ENCODE measurements around the gene ADGRB3.
"Not testable (repeated sequence)": the region's sequence is repeated elsewhere in the genome, so short reads cannot be mapped to it uniquely, and the experiment has no call there.

The ADGRB3 gene

DNA sequence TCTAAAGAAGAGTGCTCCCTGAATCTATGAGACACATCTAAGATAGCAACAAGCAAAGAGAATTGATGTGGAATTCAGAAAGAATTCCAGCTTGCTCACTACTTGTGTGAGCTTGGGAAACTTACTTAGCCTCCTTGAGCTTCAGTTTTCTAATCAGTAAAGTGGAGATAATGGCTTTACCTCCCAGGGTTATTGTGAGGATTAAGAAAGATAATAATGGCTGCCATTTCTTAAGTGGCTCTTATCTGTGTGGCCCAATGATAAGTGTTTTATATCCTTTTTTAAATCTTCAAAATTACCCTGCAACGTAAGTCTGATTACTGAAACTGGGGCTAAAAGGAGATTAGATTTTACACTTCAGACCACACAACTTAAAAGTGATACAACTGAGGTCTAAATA, 743.2 kb downstream of the ADGRB3 start:
- no peak for DNase-seq

DNA sequence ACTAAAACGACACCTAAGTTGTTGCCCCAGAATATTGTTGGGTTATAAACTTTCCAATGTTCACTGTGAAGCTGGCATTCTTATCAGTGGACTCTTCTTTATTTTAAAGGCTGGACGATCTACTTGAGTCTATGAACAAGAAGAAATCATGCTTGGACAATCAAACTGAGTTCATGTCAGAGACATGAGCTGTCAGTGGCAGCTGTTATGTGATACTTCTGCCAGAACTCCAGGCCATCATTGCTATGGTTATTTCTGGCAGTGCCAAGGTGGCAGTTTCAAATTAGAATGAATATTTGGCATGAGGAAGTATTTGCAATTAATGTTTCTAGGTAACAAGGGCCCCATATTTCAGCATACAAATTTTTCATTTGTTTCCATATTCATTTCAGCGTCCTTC, 744.4 kb downstream of the ADGRB3 start:
- DNase-seq: no peak

DNA sequence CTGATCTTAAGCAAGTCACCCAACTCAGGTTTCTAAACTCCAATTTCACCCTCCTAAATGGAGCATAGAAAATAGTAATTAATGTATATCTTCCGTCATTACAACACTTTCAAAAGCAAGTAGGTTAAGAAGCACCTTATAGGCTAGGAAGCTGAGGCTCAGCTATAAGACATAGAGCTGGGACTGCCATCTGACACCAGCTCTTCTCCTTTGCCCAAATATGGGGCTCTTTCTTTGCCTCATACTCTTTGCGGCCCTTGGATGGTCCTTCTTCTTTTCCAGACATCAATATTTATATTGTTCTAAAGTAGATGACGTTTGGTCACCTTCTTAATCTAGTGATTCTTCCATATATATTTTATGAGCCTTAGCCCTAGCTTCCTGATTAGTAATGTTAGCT, 748.5 kb downstream of the ADGRB3 start:
- no peak for DNase-seq

DNA sequence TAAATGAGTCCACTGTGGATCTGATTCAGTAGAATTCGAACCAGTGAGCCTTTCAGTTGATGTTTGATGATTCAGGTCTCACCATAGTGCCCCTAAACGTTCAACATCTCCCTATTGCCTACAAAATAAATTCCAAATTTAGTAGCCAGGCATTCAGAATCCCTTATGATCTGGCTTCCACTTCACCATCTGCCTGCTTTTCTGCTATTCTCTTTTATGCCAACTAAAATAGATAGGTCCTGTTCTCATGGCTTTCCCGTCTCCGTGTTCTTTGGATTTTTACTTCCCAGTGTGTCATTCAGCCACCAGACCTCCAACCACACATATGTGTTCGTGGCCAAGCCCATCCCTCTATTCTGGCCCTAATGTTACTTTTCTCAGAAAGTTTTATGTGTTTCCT, 751.3 kb downstream of the ADGRB3 start:
- DNase-seq: no peak

DNA sequence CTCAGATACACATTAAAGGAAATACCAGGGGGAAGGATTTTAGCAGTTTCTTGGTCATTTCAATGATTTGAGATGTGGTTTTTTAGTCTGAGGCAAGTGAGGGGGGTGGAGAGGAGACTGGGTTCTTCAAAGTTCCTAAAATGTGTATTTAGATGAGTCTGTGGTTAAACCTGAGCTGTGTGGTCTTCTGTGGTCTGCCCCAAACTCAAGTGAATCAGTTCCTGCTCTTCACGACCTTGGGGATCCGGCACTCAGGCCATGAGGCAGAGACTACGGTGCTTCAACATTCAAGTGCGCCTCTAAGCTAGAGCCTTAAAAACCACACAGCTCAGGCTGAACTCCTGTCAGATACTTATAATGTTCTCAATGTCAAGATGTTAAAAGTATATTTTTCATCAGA, 755.0 kb downstream of the ADGRB3 start:
- no peak for DNase-seq

DNA sequence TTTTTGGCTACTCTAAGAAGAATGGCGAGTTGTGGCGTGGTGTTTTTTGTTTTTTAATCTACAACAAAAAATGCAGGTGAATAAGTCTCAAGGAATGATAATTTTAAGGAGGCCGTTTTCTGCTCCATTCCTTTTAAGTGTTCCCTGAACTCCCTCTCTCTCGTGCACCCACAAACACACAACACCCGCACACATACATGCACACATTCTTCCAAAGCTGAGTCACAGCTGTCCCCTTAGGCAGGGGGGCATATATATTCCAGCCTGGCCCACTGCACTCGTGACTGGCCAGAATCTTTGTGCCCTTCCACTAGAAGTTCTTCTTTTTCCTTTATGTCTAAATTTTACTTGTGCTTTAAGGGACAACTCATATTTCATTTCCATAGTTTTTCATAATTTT, 756.0 kb downstream of the ADGRB3 start:
- no peak for DNase-seq

DNA sequence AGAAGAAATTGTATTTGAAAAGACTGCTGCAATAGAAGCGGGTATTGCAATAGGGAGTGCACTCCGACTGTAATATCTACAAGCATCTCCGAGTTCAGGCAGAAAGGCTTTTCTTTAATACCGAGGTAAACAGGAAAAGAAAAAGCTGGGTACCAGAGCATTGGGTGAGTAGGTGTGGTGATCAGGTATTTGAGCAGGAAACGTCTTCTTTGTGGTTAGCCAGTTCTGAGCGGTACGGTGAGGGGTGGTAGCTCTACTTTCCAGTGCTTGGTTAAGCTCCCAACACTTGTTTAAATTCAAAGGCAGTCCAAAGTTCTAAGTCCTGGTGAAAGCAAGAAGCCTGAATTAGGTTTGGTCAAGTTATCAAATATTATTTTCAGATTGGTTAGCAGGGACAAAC, 757.7 kb downstream of the ADGRB3 start:
- DNase-seq: no peak

DNA sequence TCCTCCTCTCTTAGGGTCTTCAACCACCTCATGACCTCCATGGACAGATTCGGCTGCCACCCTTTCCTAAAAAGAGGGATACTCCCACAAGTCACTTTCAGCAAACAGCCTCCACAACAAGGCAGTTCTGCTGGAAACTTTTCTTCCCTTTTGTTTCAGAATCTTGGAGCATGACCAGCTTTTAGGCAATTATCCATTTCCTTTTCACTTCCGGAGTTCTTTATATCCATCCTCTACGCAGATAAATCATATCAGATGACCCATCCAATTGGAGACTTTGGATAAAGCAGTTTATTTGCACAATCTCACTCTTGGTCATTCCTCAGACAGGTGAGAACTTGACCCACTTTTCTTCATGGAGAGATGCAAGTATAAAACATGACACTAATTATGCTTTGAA, 763.2 kb downstream of the ADGRB3 start:
- DNase-seq: no peak

DNA sequence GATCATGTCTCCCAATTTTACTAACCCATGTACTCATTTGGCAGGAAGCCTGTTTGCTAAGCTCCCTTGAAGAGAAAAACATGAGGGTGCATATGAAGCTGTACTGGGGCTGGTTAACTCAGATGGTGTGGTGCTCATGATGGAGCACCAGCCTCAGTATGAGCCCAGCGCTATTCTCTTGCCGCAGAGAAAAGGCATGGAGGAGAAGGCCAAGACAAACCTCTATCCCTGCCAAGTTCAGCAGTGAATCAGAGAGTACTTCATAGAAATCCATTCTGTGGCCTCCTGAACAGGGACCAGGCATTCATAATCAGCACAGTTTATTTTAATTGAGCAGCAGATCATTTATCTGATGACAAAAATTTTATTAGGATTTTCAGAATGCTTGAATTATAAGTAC, 763.6 kb downstream of the ADGRB3 start:
- no peak for DNase-seq

DNA sequence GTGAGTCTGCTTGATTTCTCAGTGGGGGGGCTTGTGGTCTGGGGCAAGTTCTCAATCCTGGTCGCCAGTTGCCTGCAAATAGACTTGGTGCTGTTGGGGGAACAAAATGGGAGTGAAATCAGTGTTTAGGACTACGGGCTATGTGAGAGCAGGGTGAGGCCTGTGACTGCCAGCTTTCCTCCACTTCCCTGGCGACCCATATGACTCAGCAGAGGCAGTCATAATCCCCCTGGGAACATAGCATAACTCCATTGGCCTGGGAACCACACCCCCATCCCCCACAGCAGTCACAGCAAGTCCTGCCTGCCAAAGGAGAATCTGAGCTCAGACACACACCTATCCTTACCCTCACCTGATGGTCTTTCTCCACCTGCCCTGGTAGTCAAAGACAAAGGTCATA, 773.8 kb downstream of the ADGRB3 start:
- DNase-seq: no peak

DNA sequence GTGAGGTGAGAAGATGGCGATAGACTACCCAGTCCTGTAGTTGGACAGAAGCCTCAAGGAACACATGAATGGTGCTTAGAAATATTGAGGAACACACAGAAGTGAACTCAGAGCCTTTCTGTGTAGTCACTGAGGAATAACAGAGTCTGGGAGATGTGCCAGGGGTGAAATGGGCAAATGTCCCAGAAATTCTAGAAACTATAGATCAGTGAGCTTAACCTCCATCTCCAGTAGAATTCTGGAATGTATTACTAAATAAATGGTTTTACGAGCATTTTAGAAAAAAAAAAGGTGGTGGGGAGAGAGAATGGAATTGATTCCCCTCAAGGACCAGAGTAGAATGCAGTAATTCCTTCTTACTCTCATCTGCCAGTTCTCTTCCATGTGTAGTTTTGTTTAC, 781.7 kb downstream of the ADGRB3 start:
- DNase-seq: no peak

DNA sequence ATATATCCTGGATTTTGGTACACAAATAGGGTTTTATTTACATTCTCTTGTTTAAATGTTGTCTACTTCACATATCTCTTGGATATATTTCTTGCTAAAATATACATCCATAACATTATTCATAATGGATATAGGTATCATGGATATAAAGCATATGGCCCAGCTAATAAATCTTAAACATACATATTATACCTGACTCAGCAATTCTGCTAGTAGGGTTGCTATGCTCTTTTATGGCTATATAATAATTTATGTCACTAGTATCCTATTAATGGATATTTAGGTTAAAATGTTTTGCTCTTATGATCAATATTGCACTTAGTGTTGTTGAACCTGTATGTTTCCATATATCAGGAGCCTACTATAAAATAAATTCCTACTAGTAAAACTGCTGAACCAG, 786.2 kb downstream of the ADGRB3 start:
- no peak for DNase-seq

DNA sequence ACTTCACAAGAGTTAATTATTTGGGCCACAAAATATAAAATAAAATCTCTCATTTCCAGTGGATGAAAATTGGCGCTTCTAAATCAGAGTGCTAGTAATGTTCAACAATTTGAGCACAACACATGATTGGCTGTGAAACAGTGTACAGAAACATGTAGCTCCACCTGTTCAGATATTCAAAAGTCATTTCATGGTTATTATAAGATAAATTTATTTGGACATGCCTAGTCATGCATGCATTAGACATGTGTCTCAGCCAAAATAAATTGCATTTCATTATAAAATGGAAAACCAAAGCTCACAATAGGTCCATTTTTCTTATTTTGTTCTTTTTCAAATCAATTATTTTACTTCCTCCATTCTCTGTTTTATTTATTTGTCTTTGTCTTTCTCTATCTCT, 786.9 kb downstream of the ADGRB3 start:
- DNase-seq: no peak

DNA sequence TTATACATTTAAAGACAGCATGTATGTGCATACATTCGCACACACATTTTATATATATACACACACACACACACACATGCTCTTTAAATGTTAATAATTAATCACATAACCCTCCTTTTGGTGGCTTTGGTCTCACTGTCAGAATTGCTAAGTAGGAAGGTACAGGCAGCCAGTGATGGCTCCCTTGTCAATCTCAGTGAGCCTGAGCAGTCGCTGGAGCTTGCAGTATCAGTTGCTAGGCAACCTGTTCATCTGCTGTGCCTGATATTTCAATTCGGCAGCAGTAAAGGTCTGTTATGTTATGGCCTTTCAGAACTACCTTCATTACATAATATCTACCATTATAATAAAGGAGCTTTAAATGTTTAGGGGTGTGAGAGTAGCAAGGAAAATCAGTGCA, 787.4 kb downstream of the ADGRB3 start:
- DNase-seq: no peak

DNA sequence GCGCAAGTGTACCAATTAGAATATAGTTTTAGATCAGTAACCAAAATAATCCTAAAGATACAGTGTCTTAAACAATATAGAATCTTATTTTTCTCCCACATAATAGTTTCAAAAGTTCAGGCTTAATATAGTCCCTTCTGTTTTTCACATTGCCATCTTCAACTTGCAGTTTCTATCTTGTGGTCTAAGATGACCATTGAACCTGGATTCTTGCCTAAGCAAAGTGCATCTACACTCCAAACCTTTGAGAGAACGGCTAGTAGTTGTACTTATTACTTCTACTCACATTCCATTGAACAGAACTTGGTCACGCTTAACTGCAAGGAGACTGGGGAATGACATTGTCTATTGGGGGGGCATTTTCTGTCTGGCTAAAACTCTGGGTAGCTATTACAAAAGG, 788.7 kb downstream of the ADGRB3 start:
- DNase-seq: no peak

DNA sequence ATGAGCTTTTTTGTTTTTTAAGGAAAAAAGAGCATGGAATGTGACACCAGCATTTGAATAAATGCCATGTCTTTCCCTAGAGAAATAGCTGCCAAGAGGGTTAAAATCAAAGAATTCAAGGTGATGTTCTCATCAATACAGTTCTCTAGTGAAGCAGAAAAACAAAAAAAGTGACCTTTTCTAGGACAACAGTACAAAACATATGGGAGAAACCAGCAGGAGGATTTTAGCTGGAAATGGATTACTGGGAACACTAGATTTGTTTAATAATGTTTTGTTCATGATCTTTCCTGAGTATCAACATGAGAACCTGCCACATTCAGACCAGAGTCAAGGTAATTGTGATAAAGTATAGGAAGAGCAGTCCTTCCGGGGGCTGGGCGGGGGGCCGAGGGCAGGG, 789.5 kb downstream of the ADGRB3 start:
- no peak for DNase-seq

DNA sequence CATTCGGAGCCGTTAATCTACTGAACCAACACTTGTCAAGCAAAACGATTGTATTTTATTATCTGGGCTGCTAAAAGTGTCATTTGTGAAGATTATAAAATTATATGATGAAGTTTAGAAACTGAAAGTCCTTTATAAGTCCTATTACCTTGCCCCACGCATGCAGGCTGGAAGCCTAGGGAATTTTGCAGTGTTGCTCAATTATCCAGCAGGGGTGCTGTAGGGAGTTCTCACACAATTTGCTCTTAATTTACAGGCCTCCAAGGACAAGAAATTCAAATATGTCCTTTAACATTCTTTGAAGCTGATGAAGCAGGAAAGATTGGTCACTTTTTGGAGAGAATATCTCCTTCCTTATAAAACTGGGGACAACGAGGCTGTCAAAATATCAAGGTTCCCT, 792.8 kb downstream of the ADGRB3 start:
- DNase-seq: no peak

DNA sequence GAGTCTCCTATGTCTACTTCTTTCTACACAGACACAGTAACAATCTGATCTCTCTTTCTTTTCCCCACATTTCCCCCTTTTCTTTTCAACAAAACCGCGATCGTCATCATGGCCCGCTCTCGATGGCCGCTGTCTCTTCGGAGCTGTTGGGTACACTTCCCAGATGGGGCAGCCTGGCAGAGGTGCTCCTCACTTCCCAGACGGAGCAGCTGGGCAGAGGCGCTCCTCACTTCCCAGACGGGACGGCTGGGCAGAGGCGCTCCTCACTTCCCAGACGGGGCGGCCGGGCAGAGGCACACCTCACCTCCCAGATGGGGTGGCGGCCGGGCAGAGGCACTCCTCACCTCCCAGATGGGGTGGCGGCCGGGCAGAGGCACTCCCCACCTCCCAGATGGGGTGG, 797.1 kb downstream of the ADGRB3 start:
- not testable (repeated sequence) for DNase-seq

DNA sequence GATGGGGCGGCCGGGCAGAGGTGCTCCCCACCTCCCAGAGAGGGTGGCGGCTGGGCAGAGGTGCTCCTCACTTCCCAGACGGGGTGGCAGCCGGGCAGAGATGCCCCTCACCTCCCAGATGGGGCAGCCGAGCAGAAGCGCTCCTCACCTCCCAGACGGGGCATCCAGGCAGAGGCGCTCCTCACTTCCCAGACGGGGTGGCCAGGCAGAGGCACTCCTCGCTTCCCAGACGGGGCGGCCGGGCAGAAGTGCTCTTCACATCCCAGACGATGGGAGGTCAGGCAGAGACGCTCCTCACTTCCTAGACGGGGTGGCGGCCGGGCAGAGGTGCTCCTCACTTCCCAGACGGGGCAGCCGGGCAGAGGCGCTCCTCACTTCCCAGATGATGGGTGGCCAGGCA, 798.0 kb downstream of the ADGRB3 start:
- DNase-seq: not testable (repeated sequence)

DNA sequence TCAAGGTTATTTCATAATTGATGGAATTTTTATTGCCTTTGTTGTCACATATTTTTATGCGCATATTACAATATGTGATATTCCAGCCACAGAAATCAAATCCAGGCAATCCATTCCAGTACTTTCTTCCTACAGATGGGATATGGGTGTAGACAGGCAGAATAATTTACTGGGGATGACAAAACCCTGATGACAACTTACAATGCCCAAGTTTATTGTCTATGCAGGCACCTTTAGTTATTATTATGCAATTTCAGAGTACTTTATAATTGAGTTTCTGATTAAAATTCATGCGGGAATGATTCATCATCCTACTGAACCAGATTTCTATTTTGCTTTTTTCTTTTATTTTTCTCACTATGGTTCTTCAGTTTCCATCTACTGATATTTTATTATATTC, 803.0 kb downstream of the ADGRB3 start:
- DNase-seq: no peak
